B cell (primary cell): ENCODE data around the gene KCNC4. TPM values are rescaled to one million over a fixed set of nuclear protein-coding genes. Genes with fewer than 3 reads are reported as not detected.

ENCODE experiments used
- ATAC-seq: fragments of 200-7000 bp; cut with Tn5 transposase; one replicate; pipeline ENCODE4 v1.10.0; 2021; ENCODE audit warnings: low read depth, mild to moderate bottlenecking, moderate number of reproducible peaks, moderate library complexity
- CTCF ChIA-PET: fragments of 350-600 bp; sonication (Branson Sonifier 250); formaldehyde crosslinking; loops from one replicate; lab custom pipeline; 2021; ENCODE audit warnings: antibody characterized with exemption, inconsistent platforms; lab: Charles Lee
- POLR2A ChIA-PET: fragments of 350-600 bp; sonication (Branson Sonifier 250); formaldehyde crosslinking; loops from one replicate; lab custom pipeline; 2021; ENCODE audit warnings: antibody characterized with exemption; lab: Charles Lee
- DNase-seq: peaks from one replicate; pipeline ENCODE4 v3.0.0; 2013
- H2AFZ ChIP-seq: 2 replicates; pipeline ENCODE4 v1.6.1; 2012; ENCODE audit warnings: mild to moderate bottlenecking, low read depth, low read length; ENCODE audit not compliant: insufficient read depth, poor library complexity, severe bottlenecking
- H3K27ac ChIP-seq, 2 donors: 1 replicate in 1 of 2; 2 replicates in 1 of 2; pipeline ENCODE4 v1.5.1; 2012 to 2013; ENCODE audit warnings: low read length in 2 of 2, mild to moderate bottlenecking in 2 of 2, moderate library complexity in 1 of 2
- H3K27me3 ChIP-seq, 4 experiments: fragments of 200-600 bp in 1 of 4; sonication (generic) in 1 of 4; replicated peaks in 1 of 4; 1 replicate in 2 of 4; 2 replicates in 2 of 4; pipeline versions ENCODE4 v1.6.1 to v1.7.0; 2013 to 2016; ENCODE audit warnings: low read length in 3 of 4, mild to moderate bottlenecking in 2 of 4, mixed read lengths in 1 of 4, moderate library complexity in 1 of 4; ENCODE audit not compliant: insufficient read depth in 4 of 4, control insufficient read depth in 3 of 4; ENCODE audit errors: control extremely low read depth in 1 of 4
- H3K36me3 ChIP-seq, 2 experiments: replicated peaks in 1 of 2; 1 replicate in 1 of 2; 2 replicates in 1 of 2; pipeline versions ENCODE4 v1.6.1 to v1.7.1; 2013; ENCODE audit warnings: low read length in 1 of 2; ENCODE audit not compliant: insufficient read depth in 2 of 2, control insufficient read depth in 1 of 2; ENCODE audit errors: control extremely low read depth in 1 of 2, extremely low read depth in 1 of 2
- H3K4me1 ChIP-seq, 2 donors: fragments of 200-600 bp in 1 of 2; sonication (generic) in 1 of 2; 1 replicate in 1 of 2; 2 replicates in 1 of 2; pipeline versions ENCODE4 v1.5.1 to v1.6.1; 2013 to 2017; ENCODE audit warnings: low read length in 2 of 2; ENCODE audit not compliant: control insufficient read depth in 2 of 2, insufficient read depth in 2 of 2
- H3K4me2 ChIP-seq: replicated peaks from 2 replicates; pipeline ENCODE3; 2012; ENCODE audit warnings: mild to moderate bottlenecking, low read depth, low read length; ENCODE audit not compliant: poor library complexity, severe bottlenecking
- H3K4me3 ChIP-seq, 5 experiments: fragments of 200-600 bp in 1 of 5; sonication (generic) in 1 of 5; 1 replicate in 3 of 5; 2 replicates in 2 of 5; pipeline versions ENCODE4 v1.5.1 to v1.7.0; 2011 to 2016; ENCODE audit warnings: low read length in 4 of 5, mild to moderate bottlenecking in 4 of 5, low read depth in 2 of 5, control low read depth in 1 of 5, moderate library complexity in 1 of 5; ENCODE audit not compliant: insufficient read depth in 1 of 5; ENCODE audit errors: control extremely low read depth in 1 of 5, extremely low read depth in 1 of 5
- H3K79me2 ChIP-seq: fragments of 200-600 bp; sonication (generic); one replicate; pipeline ENCODE4 v1.6.0; 2016; ENCODE audit warnings: low read length; ENCODE audit not compliant: control insufficient read depth, insufficient read depth
- H3K9ac ChIP-seq: fragments of 200-600 bp; sonication (generic); 2 replicates; pipeline ENCODE4 v1.6.1; 2017; ENCODE audit warnings: mild to moderate bottlenecking, low read length, moderate library complexity
- H3K9me3 ChIP-seq, 3 donors: one replicate each; pipeline versions ENCODE4 v1.6.1 to v1.7.1; 2013; ENCODE audit warnings: low read length in 2 of 3; ENCODE audit not compliant: control insufficient read depth in 2 of 3, insufficient read depth in 1 of 3; ENCODE audit errors: control extremely low read depth in 1 of 3
- H4K20me1 ChIP-seq: 2 replicates; pipeline ENCODE4 v1.6.0; 2012; ENCODE audit warnings: mild to moderate bottlenecking, low read length; ENCODE audit not compliant: insufficient read depth, control insufficient read depth, poor library complexity, severe bottlenecking
- H3K27ac Mint-ChIP-seq: one replicate; pipeline ENCODE4 v1.8.0; 2021; ENCODE audit warnings: mixed read lengths
- H3K27me3 Mint-ChIP-seq: one replicate; pipeline ENCODE4 v1.8.0; 2021; ENCODE audit warnings: mixed read lengths
- H3K4me1 Mint-ChIP-seq: one replicate; pipeline ENCODE4 v1.8.0; 2021; ENCODE audit warnings: mixed read lengths
- H3K4me3 Mint-ChIP-seq: one replicate; pipeline ENCODE4 v1.8.0; 2021; ENCODE audit warnings: mixed read lengths
- H3K9me3 Mint-ChIP-seq: one replicate; pipeline ENCODE4 v1.8.0; 2022; ENCODE audit warnings: mixed read lengths; ENCODE audit not compliant: insufficient read depth
- CTCF ChIP-seq: fragments of 200-600 bp; IDR thresholded peaks from one replicate; pipeline ENCODE4 v1.8.0; 2022; ENCODE audit warnings: antibody characterized with exemption, mild to moderate bottlenecking
- EZH2 ChIP-seq: IDR thresholded peaks from 2 replicates; pipeline ENCODE4 v1.6.1; 2012; ENCODE audit warnings: borderline replicate concordance, low read depth, mild to moderate bottlenecking, moderate library complexity, low read length; ENCODE audit not compliant: insufficient read depth, poor library complexity, severe bottlenecking
- WGBS: methylation state at CpG from one replicate; pipeline ENCODE4 v1.1.5; 2013; ENCODE audit warnings: missing lambda C conversion rate; ENCODE audit not compliant: insufficient coverage; 5-methylcytosine and 5-hydroxymethylcytosine counted together
- intact Hi-C: fragments of 100-400 bp; cut with micrococcal nuclease; formaldehyde crosslinking; loops from one replicate; pipeline ENCODE4 v1.10.0; 2022
- polyA plus RNA-seq: library from polyadenylated mRNA; depleted of rRNA; stranded (reverse); fragments of >200 nt; gene quantifications from 2 replicates; pipeline ENCODE4 v1.2.3, GENCODE V29; 2012
- total RNA-seq, 2 donors: library from RNA; stranded (reverse); fragments of 120-200 nt in 1 of 2; gene quantifications; 1 replicate in 1 of 2; 2 replicates in 1 of 2; pipeline versions ENCODE4 v1.2.3 to v1.2.4, GENCODE V29; 2013 to 2022

The KCNC4 gene
- total and polyA plus RNA-seq, 2 donors (not counting 1 experiment from before 2014, with no cell fraction given): 3.2 to 24.1 TPM

- Histone ChIP-seq H2AFZ (no peak overlapping the region), H3K9me3 (no peaks in the 10 kb centered on the region), H3K27me3 (no peaks in the 10 kb centered on the region), H3K27ac (no peak overlapping the region), H3K4me1 (peaks cover under 1 to 4% of the 10 kb centered on the region in 2 donors), H3K4me3 (no peak overlapping the region), H3K79me2 (no peaks in the 10 kb centered on the region), H3K4me2 (no peak overlapping the region), H3K36me3 (no peaks in the 10 kb centered on the region), H4K20me1 (no peaks in the 10 kb centered on the region), H3K9ac (no peak overlapping the region)
- DNase-seq (no peak), ATAC-seq (no peak)
- no peaks in the 10 kb centered on the region for H3K9me3 Mint-ChIP-seq
- H3K4me1 Mint-ChIP-seq: peaks cover 3% of the 10 kb centered on the region
- intact Hi-C loops: loop anchor here (1.0 kb wide), 2 partner anchors 262 to 298 kb away; no protein-coding TSS in a partner anchor
- CTCF ChIA-PET: interaction anchor here (1.4 to 24.7 kb wide), 11 partner anchors 10 to 299 kb away, joined by 3 to 837 read pairs (median 7); partner anchors contain the start of genes KCNC4 and PROK1
- TF ChIP-seq CTCF (no peak), EZH2 (no peak)
- WGBS: 93% methylated on average over 23 of the region's 23 CpGs
- POLR2A ChIA-PET: no interaction called here
- H3K27ac Mint-ChIP-seq: no peak overlapping the region
- no peaks in the 10 kb centered on the region for H3K27me3 Mint-ChIP-seq
- H3K4me3 Mint-ChIP-seq: no peak overlapping the region
Measured at GRCh38 chr1:110197905-110198629, 12.0 kb upstream of the KCNC4 start.

- intact Hi-C loops: no loop called here
- no peak for TF ChIP-seq CTCF
- no peak for TF ChIP-seq EZH2
- no peak for DNase-seq
- H3K4me1 Mint-ChIP-seq: peaks cover 6% of the 10 kb centered on the region
- no peaks in the 10 kb centered on the region for H3K79me2 ChIP-seq
- H3K4me3 ChIP-seq: no peak overlapping the region
- no peak overlapping the region for H3K9ac ChIP-seq
- H3K9me3 Mint-ChIP-seq: no peaks in the 10 kb centered on the region
- ChIA-PET CTCF (interaction anchor here (2.8 to 24.7 kb wide), 3 partner anchors 114 to 298 kb away, joined by 37 to 837 read pairs (median 531); partner anchors contain the start of gene PROK1), POLR2A (no interaction called here)
- no peaks in the 10 kb centered on the region for H3K36me3 ChIP-seq
- H3K27me3 Mint-ChIP-seq: no peaks in the 10 kb centered on the region
- H3K9me3 ChIP-seq: no peaks in the 10 kb centered on the region
- no peak overlapping the region for H3K27ac Mint-ChIP-seq
- H4K20me1 ChIP-seq: no peaks in the 10 kb centered on the region
- ATAC-seq: no peak
- H3K27ac ChIP-seq: no peak overlapping the region
- no peaks in the 10 kb centered on the region for H3K27me3 ChIP-seq
- 90% methylated on average over 2 of the region's 2 CpGs for WGBS
- H3K4me3 Mint-ChIP-seq: no peak overlapping the region
- H2AFZ ChIP-seq: no peak overlapping the region
- H3K4me2 ChIP-seq: no peak overlapping the region
- peaks cover 3 to 7% of the 10 kb centered on the region in 2 donors for H3K4me1 ChIP-seq
Measured at GRCh38 chr1:110198746-110199145, 11.4 kb upstream of the KCNC4 start.
